Endodermal cell (in vitro differentiated cells): ENCODE results near the gene TREX2. TPM values are rescaled to one million over a fixed set of nuclear protein-coding genes. Genes with fewer than 3 reads are reported as not detected.

ENCODE experiments used
- DNase-seq: peaks from one replicate; pipeline ENCODE4 v3.0.0-alpha.2; 2017
- H3K27ac ChIP-seq: 2 replicates; pipeline ENCODE4 v1.5.1; 2013; ENCODE audit warnings: mild to moderate bottlenecking, low read depth, low read length, moderate library complexity
- H3K27me3 ChIP-seq: 2 replicates; pipeline ENCODE4 v1.6.1; 2013; ENCODE audit warnings: mild to moderate bottlenecking, low read length, moderate library complexity; ENCODE audit not compliant: insufficient read depth, control insufficient read depth, poor library complexity, severe bottlenecking
- H3K36me3 ChIP-seq: 2 replicates; pipeline ENCODE4 v1.7.0; 2013; ENCODE audit warnings: mild to moderate bottlenecking, low read length, moderate library complexity; ENCODE audit not compliant: control insufficient read depth, insufficient read depth
- H3K4me1 ChIP-seq: one replicate; pipeline ENCODE4 v1.7.0; 2013; ENCODE audit warnings: low read length; ENCODE audit not compliant: control insufficient read depth, insufficient read depth
- H3K4me3 ChIP-seq: 2 replicates; pipeline ENCODE4 v1.5.1; 2013; ENCODE audit warnings: mild to moderate bottlenecking, low read length, moderate library complexity
- H3K9ac ChIP-seq: 2 replicates; pipeline ENCODE4 v1.6.1; 2013; ENCODE audit warnings: mild to moderate bottlenecking, low read length, moderate library complexity; ENCODE audit not compliant: poor library complexity, severe bottlenecking; ENCODE audit errors: extremely low read depth
- H3K9me3 ChIP-seq: 2 replicates; pipeline ENCODE4 v1.6.1; 2013; ENCODE audit warnings: mild to moderate bottlenecking, low read length, moderate library complexity; ENCODE audit not compliant: control insufficient read depth
- H3K27ac Mint-ChIP-seq: 2 replicates; pipeline ENCODE4 v1.8.0; 2020; ENCODE audit warnings: mixed read lengths
- H3K27me3 Mint-ChIP-seq: 2 replicates; pipeline ENCODE4 v1.8.0; 2021; ENCODE audit warnings: mild to moderate bottlenecking, mixed read lengths; ENCODE audit not compliant: insufficient read depth
- H3K36me3 Mint-ChIP-seq: 2 replicates; pipeline ENCODE4 v1.8.0; 2020; ENCODE audit warnings: low read depth, mixed read lengths
- H3K4me1 Mint-ChIP-seq: 2 replicates; pipeline ENCODE4 v1.8.0; 2020; ENCODE audit warnings: mixed read lengths
- H3K4me3 Mint-ChIP-seq: 2 replicates; pipeline ENCODE4 v1.8.0; 2020; ENCODE audit warnings: mild to moderate bottlenecking, moderate library complexity, mixed read lengths
- H3K9me3 Mint-ChIP-seq: 2 replicates; pipeline ENCODE4 v1.8.0; 2020; ENCODE audit warnings: mild to moderate bottlenecking, mixed read lengths
- CTCF ChIP-seq: fragments of 200-600 bp; sonication (generic); conservative IDR thresholded peaks from 2 replicates; pipeline ENCODE4 v1.5.0; 2021; ENCODE audit warnings: antibody characterized with exemption, mild to moderate bottlenecking
- WGBS, 2 experiments: methylation state at CpG; one replicate each; pipeline versions ENCODE4 v1.1.5 to v1.1.7; 2013; ENCODE audit warnings: missing lambda C conversion rate in 2 of 2, mixed read lengths in 1 of 2; ENCODE audit not compliant: insufficient coverage in 1 of 2, insufficient read length in 1 of 2; 5-methylcytosine and 5-hydroxymethylcytosine counted together
- total RNA-seq, 2 donors: library from RNA; stranded (reverse); fragmentation: NEBNext Ultra II Directional in 1 of 2; extraction: Animal tissue kit (Norgen Biotek cat#: 25700) in 1 of 2; gene quantifications; 2 replicates in 1 of 2; 3 replicates in 1 of 2; pipeline ENCODE4 v1.2.1, GENCODE V29; 2021

The TREX2 gene
- total RNA-seq, 2 donors from 2014 or later: 0.35 to 0.70 TPM

DNA sequence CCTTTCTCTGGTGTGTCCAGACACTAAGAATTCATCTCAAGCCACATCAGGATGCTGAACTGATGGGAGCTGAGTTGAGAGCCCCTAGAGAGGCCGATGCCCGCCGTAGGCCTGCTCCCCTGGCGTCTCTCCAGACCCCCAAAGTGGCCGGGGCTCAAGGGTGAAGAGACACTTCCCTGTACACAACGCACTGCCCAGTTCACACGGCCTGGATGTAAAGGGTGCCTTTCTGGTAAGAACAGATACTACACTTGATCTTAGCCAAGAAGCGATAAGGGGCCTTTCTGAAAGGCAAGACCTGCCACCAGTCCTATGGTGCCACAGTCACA lies 5.1 kb upstream of the TREX2 start:
- TF ChIP-seq CTCF: no peak
- H3K36me3 Mint-ChIP-seq: peaks cover 12% of the 10 kb centered on the region
- Histone ChIP-seq H3K9ac (no peak overlapping the region), H3K36me3 (no peaks in the 10 kb centered on the region), H3K4me1 (no peaks in the 10 kb centered on the region), H3K9me3 (no peaks in the 10 kb centered on the region), H3K27me3 (no peaks in the 10 kb centered on the region), H3K27ac (no peak overlapping the region), H3K4me3 (no peak overlapping the region)
- no peak overlapping the region for H3K27ac Mint-ChIP-seq
- no peaks in the 10 kb centered on the region for H3K27me3 Mint-ChIP-seq
- WGBS, 2 experiments: 97 to 100% methylated on average over 2 to 8 of the region's 8 CpGs
- no peaks in the 10 kb centered on the region for H3K4me1 Mint-ChIP-seq
- peaks cover 63% of the 10 kb centered on the region for H3K9me3 Mint-ChIP-seq
- DNase-seq: no peak
- H3K4me3 Mint-ChIP-seq: no peak overlapping the region

- H3K4me1 Mint-ChIP-seq: no peaks in the 10 kb centered on the region
- no peaks in the 10 kb centered on the region for H3K27me3 ChIP-seq
- peaks cover 11% of the 10 kb centered on the region for H3K36me3 Mint-ChIP-seq
- H3K9ac ChIP-seq: no peak overlapping the region
- H3K27me3 Mint-ChIP-seq: no peaks in the 10 kb centered on the region
- TF ChIP-seq CTCF: no peak
- no peak overlapping the region for H3K27ac ChIP-seq
- no peak overlapping the region for H3K4me3 ChIP-seq
- H3K27ac Mint-ChIP-seq: no peak overlapping the region
- H3K9me3 Mint-ChIP-seq: peaks cover 63% of the 10 kb centered on the region
- no peak for DNase-seq
- no peaks in the 10 kb centered on the region for H3K36me3 ChIP-seq
- no peaks in the 10 kb centered on the region for H3K4me1 ChIP-seq
- 80 to 95% methylated on average over 2 to 26 of the region's 26 CpGs for WGBS, 2 experiments
- no peaks in the 10 kb centered on the region for H3K9me3 ChIP-seq
- no peak overlapping the region for H3K4me3 Mint-ChIP-seq
These were observed 4.5 kb upstream of the TREX2 start for GRCh38 chrX:153450114-153450948.

- H3K27ac Mint-ChIP-seq: no peak overlapping the region
- H3K4me1 Mint-ChIP-seq: no peaks in the 10 kb centered on the region
- Histone ChIP-seq H3K9ac (no peak overlapping the region), H3K9me3 (no peaks in the 10 kb centered on the region), H3K27me3 (no peaks in the 10 kb centered on the region), H3K4me1 (no peaks in the 10 kb centered on the region), H3K36me3 (no peaks in the 10 kb centered on the region), H3K4me3 (no peak overlapping the region), H3K27ac (no peak overlapping the region)
- no peak for DNase-seq
- 89 to 93% methylated on average over 5 to 15 of the region's 15 CpGs for WGBS, 2 experiments
- peaks cover 9% of the 10 kb centered on the region for H3K36me3 Mint-ChIP-seq
- no peak for TF ChIP-seq CTCF
- peaks cover 63% of the 10 kb centered on the region for H3K9me3 Mint-ChIP-seq
- no peak overlapping the region for H3K4me3 Mint-ChIP-seq
- H3K27me3 Mint-ChIP-seq: no peaks in the 10 kb centered on the region
These were observed 3.7 kb upstream of the TREX2 start for GRCh38 chrX:153449368-153450113.
